Osteoblast (primary cell): ENCODE measurements around the gene CELF1. TPM values are rescaled to one million over a fixed set of nuclear protein-coding genes. Genes with fewer than 3 reads are reported as not detected.

Experiments
- DNase-seq: peaks from one replicate; pipeline ENCODE4 v3.0.0; 2011; ENCODE audit warnings: low spot score, mixed read lengths; ENCODE audit not compliant: insufficient read length; ENCODE audit errors: missing footprints
- H2AFZ ChIP-seq: 2 replicates; pipeline ENCODE4 v1.6.0; 2011; ENCODE audit warnings: mild to moderate bottlenecking, low read length
- H3K27ac ChIP-seq: 2 replicates; pipeline ENCODE4 v1.5.1; 2011; ENCODE audit warnings: mild to moderate bottlenecking, low read depth, low read length, moderate library complexity
- H3K27me3 ChIP-seq: 2 replicates; pipeline ENCODE4 v1.6.0; 2012; ENCODE audit warnings: mild to moderate bottlenecking, control low read depth, inconsistent platforms, low read length, moderate library complexity; ENCODE audit not compliant: insufficient read depth
- H3K36me3 ChIP-seq: 2 replicates; pipeline ENCODE4 v1.5.1; 2011; ENCODE audit warnings: mild to moderate bottlenecking, low read length, control low read depth, moderate library complexity; ENCODE audit not compliant: insufficient read depth
- H3K4me1 ChIP-seq: 2 replicates; pipeline ENCODE4 v1.5.1; 2011; ENCODE audit warnings: mild to moderate bottlenecking, low read length, control low read depth, moderate library complexity; ENCODE audit not compliant: insufficient read depth
- H3K4me2 ChIP-seq: 2 replicates; pipeline ENCODE4 v1.6.0; 2011; ENCODE audit warnings: mild to moderate bottlenecking, low read length; ENCODE audit not compliant: insufficient read depth
- H3K4me3 ChIP-seq: fragments of 200-600 bp; sonication (generic); 3 replicates; pipeline ENCODE4 v1.5.1; 2012; ENCODE audit warnings: mild to moderate bottlenecking, low read length, inconsistent platforms; ENCODE audit not compliant: insufficient read depth
- H3K79me2 ChIP-seq: 2 replicates; pipeline ENCODE4 v1.6.0; 2012; ENCODE audit warnings: mild to moderate bottlenecking, low read length, control low read depth, inconsistent platforms; ENCODE audit not compliant: insufficient read depth
- H3K9me3 ChIP-seq: 2 replicates; pipeline ENCODE4 v1.5.1; 2011; ENCODE audit warnings: low read depth, low read length, control low read depth
- H4K20me1 ChIP-seq: 2 replicates; pipeline ENCODE4 v1.6.0; 2012; ENCODE audit warnings: mild to moderate bottlenecking, low read length, control low read depth; ENCODE audit not compliant: insufficient read depth
- total RNA-seq: library from RNA; depleted of rRNA; stranded (reverse); fragments of >200 nt; gene quantifications from 2 replicates; pipeline ENCODE4 v1.2.3, GENCODE V29; 2012
- TF ChIP-seq, protein P1 (sequence below): IDR thresholded peaks from 2 replicates; pipeline ENCODE4 v1.5.1; 2011; ENCODE audit warnings: mild to moderate bottlenecking, low read depth, low read length, moderate library complexity; ENCODE audit errors: extremely low read depth

The CELF1 gene
- total RNA-seq, 1 donor, result 148 TPM

DNA sequence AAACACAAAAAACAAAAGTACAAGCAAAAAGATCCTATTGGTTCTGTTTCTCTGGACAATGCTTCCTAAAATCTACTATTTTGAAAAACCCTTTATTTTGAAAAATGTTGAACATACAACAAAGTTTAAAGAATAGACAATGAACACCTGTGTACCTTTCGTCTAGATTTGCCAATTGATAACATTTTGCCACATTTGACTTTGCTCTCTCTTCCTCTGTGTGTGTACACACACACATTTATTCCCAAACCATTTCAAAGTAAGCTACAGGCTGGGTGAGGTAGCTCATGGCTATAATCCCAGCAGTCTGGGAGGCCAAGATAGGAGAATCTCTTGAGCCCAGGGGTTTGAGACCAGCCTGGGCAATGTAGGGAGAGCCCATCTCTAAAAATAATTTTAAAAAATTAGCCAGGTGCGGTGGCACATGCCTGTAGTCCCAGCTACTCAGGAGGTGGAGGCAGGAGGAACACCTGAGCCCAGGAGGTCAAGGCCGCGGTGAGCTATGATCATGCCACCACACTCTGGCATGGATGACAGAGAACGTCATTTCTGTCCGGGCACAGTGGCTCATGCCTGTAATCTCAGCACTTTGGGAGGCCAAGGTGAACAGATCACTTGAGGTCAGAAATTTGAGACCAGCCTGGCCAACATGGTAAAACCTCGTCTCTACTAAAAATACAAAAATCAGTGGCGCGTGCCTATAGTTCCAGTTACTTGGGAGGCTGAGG lies 121.4 kb downstream of the CELF1 start:
- Histone ChIP-seq H4K20me1 (no peaks in the 10 kb centered on the region), H2AFZ (no peak overlapping the region), H3K4me1 (peaks cover 12% of the 10 kb centered on the region), H3K4me2 (no peak overlapping the region), H3K36me3 (no peaks in the 10 kb centered on the region), H3K27ac (no peak overlapping the region), H3K4me3 (no peak overlapping the region), H3K9me3 (no peaks in the 10 kb centered on the region), H3K79me2 (no peaks in the 10 kb centered on the region), H3K27me3 (no peaks in the 10 kb centered on the region)
- TF ChIP-seq, protein P1, sequence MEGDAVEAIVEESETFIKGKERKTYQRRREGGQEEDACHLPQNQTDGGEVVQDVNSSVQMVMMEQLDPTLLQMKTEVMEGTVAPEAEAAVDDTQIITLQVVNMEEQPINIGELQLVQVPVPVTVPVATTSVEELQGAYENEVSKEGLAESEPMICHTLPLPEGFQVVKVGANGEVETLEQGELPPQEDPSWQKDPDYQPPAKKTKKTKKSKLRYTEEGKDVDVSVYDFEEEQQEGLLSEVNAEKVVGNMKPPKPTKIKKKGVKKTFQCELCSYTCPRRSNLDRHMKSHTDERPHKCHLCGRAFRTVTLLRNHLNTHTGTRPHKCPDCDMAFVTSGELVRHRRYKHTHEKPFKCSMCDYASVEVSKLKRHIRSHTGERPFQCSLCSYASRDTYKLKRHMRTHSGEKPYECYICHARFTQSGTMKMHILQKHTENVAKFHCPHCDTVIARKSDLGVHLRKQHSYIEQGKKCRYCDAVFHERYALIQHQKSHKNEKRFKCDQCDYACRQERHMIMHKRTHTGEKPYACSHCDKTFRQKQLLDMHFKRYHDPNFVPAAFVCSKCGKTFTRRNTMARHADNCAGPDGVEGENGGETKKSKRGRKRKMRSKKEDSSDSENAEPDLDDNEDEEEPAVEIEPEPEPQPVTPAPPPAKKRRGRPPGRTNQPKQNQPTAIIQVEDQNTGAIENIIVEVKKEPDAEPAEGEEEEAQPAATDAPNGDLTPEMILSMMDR, result no peak
- no peak for DNase-seq

DNA sequence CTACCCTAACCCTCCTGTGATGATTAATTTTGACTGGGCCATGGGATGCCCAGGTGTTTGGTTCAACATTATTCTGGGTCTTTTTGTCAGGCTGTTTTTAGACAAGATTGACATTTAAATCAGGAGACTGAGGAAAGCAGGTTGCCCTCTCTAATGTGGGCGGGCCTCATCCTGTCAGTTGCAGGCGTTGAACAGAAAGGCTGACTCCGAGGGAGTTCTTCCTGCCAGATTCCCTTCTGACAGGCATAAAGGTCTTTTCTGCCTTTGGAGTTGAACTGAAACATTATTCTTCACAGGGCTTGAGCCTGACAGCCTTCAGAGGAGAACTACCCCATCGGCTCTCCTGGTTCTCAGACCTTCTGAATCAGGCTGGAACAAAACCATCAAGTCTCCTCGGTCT lies 122.4 kb downstream of the CELF1 start:
- Histone ChIP-seq H3K27me3 (no peaks in the 10 kb centered on the region), H3K4me2 (no peak overlapping the region)
- no peak for DNase-seq

DNA sequence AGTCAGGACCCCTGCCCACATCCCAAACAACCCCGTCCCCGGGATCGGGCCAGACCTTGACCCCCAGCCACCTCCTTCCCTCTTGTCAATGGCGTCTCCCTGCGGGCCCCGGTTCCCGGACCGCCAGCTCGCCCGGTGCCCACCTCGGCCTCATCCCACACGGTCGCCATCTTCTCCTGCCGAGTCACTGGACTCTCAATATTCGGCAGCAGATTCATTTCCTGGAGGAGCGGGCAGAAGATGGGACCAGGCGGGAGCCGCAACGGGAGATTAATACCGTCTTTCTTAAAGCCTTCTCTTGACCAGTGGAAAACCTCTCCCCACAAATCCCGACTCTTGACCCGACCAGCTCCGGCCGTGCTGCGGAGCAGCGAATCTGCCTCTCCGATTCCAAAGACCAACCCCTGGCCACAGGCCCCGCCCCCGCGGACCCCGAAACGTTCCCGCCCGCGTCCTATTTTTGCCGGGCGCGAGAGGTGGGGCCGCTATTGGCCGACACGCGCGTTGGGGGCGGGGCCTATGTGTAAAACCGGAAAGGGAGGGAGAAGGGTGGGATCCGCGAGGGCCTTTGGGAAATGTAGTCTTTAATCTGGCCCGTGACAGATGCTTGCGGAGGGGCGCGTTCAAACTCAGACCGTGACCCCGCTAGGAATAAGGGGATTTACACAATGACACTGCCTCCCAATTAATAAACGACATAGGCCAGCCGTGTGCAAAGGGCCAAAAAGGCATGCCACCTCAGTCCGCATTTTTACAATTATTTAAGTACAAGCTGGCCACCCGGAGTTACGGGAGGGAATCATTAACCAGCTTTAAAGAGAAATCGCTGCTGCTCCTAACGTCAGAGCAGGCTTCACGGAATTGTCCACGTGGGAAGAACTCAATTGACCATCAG lies 126.6 kb downstream of the CELF1 start, which contains the start of gene PSMC3:
Gene PSMC3 (minus strand): TSS at position 378 of the 895 bp plus-strand sequence. CDS start 160 bp downstream, at position 218.
- no peaks in the 10 kb centered on the region for H3K27me3 ChIP-seq
- no peaks in the 10 kb centered on the region for H3K9me3 ChIP-seq
- peaks cover 31% of the 10 kb centered on the region for H3K36me3 ChIP-seq
- TF ChIP-seq, protein P1, result no peak
- H2AFZ ChIP-seq, result peak within 1 kb of the TSS; percentile 97
- peak; percentile 99 for DNase-seq
- H4K20me1 ChIP-seq, result no peaks in the 10 kb centered on the region
- H3K4me3 ChIP-seq, result peak within 1 kb of the TSS; percentile 99
- peaks cover 14% of the 10 kb centered on the region for H3K4me1 ChIP-seq
- H3K27ac ChIP-seq, result peak within 1 kb of the TSS; percentile 99
- peak within 1 kb of the TSS; percentile 98 for H3K4me2 ChIP-seq
- H3K79me2 ChIP-seq, result peaks cover 26% of the 10 kb centered on the region

More for the DNA sequence above, 122.4 kb downstream of the CELF1 start:
- Histone ChIP-seq H3K9me3 (no peaks in the 10 kb centered on the region), H3K79me2 (peaks cover 7% of the 10 kb centered on the region), H3K27ac (no peak overlapping the region), H3K4me3 (no peak overlapping the region), H2AFZ (no peak overlapping the region), H3K36me3 (no peaks in the 10 kb centered on the region), H4K20me1 (no peaks in the 10 kb centered on the region), H3K4me1 (peaks cover 13% of the 10 kb centered on the region)
- TF ChIP-seq, protein P1, result no peak

DNA sequence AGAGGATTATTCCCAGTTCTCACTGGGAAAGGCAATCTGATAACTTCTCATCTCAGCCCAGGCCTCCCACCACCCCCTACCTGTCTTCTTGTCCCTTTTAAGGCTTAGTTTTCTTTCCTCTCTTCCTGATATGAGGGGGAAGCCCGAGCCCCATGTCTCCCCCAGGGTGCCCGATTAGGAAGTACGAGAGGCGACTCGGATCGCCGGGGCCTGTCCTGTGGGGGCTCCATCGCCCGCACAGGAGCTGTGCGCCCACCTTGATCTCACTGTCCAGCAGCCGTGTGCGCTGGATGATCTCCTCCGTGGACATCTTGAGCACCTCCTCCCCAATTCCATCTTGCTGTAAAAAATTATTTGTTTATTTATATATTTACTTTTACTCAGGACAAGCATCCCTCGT lies 127.3 kb downstream of the CELF1 start:
- H3K27me3 ChIP-seq, result no peaks in the 10 kb centered on the region
- peaks cover 37% of the 10 kb centered on the region for H3K36me3 ChIP-seq
- peaks cover 14% of the 10 kb centered on the region for H3K4me1 ChIP-seq
- peak overlapping the region; percentile 97 for H2AFZ ChIP-seq
- peak overlapping the region; percentile 99 for H3K4me3 ChIP-seq
- DNase-seq, result peak; percentile 58
- peak overlapping the region; percentile 99 for H3K27ac ChIP-seq
- peak overlapping the region; percentile 98 for H3K4me2 ChIP-seq
- no peaks in the 10 kb centered on the region for H3K9me3 ChIP-seq
- TF ChIP-seq, protein P1, result no peak
- H3K79me2 ChIP-seq, result peaks cover 26% of the 10 kb centered on the region
- H4K20me1 ChIP-seq, result no peaks in the 10 kb centered on the region
